Daoy (cell line): ENCODE measurements around the gene MS4A5. TPM values are rescaled to one million over a fixed set of nuclear protein-coding genes. Genes with fewer than 3 reads are reported as not detected.

Experiments used
- DNase-seq: peaks from one replicate; pipeline ENCODE4 v3.0.0-alpha.2; 2015; ENCODE audit warnings: low read depth
- total RNA-seq: library from RNA; depleted of rRNA; stranded (reverse); fragments of >200 nt; shearing (Covaris generic); gene quantifications from 2 replicates; pipeline ENCODE4 v1.2.3, GENCODE V29; 2014; rRNA removed

Gene MS4A5
- total RNA-seq, 1 experiment from 2014 or later: not detected

GRCh38 chr11:60482361-60482760, 53.0 kb downstream of the MS4A5 start:
- DNase-seq: no peak

DNA sequence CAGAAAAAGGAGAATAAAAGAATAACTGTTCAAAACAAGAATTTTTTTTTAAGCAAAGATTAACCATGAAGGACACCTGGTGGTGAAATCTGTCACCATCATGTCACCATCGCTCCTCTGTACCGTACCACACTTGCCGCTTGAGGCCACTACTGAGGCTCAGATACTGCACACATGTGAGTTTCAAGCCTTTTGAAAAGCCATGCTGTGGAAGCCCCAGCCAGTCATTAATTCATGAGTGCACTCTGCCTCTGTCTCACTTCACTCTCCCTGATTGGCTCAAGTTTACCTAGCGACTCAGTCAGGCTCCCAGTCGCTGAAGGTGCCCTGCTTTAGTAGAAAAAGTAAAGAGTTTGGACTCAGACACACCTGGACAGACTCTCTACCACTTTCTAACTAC, 56.6 kb downstream of the MS4A5 start:
- peak; percentile 60 for DNase-seq

DNA sequence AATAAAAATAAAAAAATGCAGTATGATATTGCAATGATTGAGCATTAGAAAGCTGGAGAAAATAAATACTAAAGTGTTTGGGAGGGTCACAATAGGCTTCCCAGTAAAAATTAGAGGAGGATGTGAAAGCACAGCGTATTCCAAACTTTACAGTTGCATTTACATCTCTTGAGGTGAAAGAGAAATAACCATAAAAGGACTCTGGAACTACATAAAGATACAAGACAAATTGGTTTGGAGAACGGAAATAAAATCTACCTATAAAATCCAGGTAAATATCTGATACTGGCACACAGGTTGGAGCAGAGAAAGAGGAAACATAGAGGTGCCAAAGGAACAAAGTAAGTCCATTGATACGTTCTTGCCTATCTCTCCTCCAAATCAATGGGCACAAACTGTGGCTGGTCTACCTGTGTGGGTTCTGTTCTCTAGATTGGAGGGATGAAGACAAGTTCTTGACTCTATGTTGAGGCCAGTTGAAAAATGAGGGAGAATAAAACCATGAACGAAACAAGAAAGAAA, 63.2 kb downstream of the MS4A5 start, which contains the start of gene MS4A12:
Gene MS4A12, plus strand, starts transcription at position 291 of the 522 bp plus-strand sequence. CDS start 4,541 bp downstream, outside the sequence.
- no peak for DNase-seq

DNA sequence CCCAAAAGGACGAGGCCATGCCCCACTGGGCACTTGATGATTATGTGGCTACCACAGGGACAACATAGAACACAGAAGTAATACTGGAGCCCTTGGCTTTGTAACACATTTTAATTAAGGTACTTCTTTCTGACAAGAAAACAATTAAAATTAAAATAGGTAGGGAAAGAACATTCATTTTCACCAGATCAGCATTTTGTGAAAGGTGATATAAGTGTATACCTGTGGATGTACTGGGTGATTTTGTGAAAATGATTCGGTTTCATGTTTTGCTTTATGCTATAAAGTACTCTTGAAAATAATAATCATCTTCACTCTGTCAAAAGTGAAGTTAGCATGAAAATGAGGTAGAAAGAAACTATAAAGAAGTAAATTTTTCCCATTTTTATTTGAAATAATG, 64.1 kb downstream of the MS4A5 start:
- DNase-seq: no peak

Other genes starting within 250 kb of the MS4A5 start
- gene MS4A6A, start 246.5 kb upstream of the MS4A5 start, total RNA-seq: not detected in 2 replicates
- not detected in 2 replicates for gene MS4A4E, start 186.4 kb upstream of the MS4A5 start, total RNA-seq
- not detected in 2 replicates for gene MS4A4A, start 148.9 kb upstream of the MS4A5 start, total RNA-seq
- not detected in 2 replicates for gene MS4A6E, start 102.3 kb upstream of the MS4A5 start, total RNA-seq
- gene MS4A7, start 51.0 kb upstream of the MS4A5 start, total RNA-seq: not detected in 2 replicates
- gene MS4A14, start 33.1 kb upstream of the MS4A5 start, total RNA-seq: not detected in 2 replicates
- gene MS4A1, start 26.3 kb downstream of the MS4A5 start, total RNA-seq: not detected in 2 replicates
- gene MS4A12, start 63.2 kb downstream of the MS4A5 start, total RNA-seq: not detected in 2 replicates
- gene MS4A13, start 85.8 kb downstream of the MS4A5 start, total RNA-seq: 0.86 TPM in 1 of 2 replicates, not detected in the other